ENCODE results near the gene CNPY1. TPM values are rescaled to one million over a fixed set of nuclear protein-coding genes. Genes with fewer than 3 reads are reported as not detected.

The CNPY1 gene
- total and polyA plus RNA-seq, 2 donors, result 0.32 TPM; not detected in 1

Other genes with a start within 250 kb of the CNPY1 start
- gene INSIG1, start 248.7 kb downstream of the CNPY1 start, total RNA-seq, result 72.2 TPM
- 38.1 TPM for gene INSIG1, start 248.7 kb downstream of the CNPY1 start, polyA plus RNA-seq
- gene EN2, start 88.4 kb downstream of the CNPY1 start, total RNA-seq, result not detected
- 0.06 TPM for gene EN2, start 88.4 kb downstream of the CNPY1 start, polyA plus RNA-seq
- gene RBM33, start 98.1 kb upstream of the CNPY1 start, total RNA-seq, result 49.2 TPM
- 15.6 TPM for gene RBM33, start 98.1 kb upstream of the CNPY1 start, polyA plus RNA-seq

Measured in urinary bladder (tissue), 2 donors.